B cell (primary cell): ENCODE measurements around the gene PCDHGA10. TPM values are rescaled to one million over a fixed set of nuclear protein-coding genes. Genes with fewer than 3 reads are reported as not detected.

Experiments used
- ATAC-seq: fragments of 200-7000 bp; cut with Tn5 transposase; one replicate; pipeline ENCODE4 v1.10.0; 2021; ENCODE audit warnings: low read depth, mild to moderate bottlenecking, moderate number of reproducible peaks, moderate library complexity
- CTCF ChIA-PET: fragments of 350-600 bp; sonication (Branson Sonifier 250); formaldehyde crosslinking; loops from one replicate; lab custom pipeline; 2021; ENCODE audit warnings: antibody characterized with exemption, inconsistent platforms; lab: Charles Lee
- POLR2A ChIA-PET: fragments of 350-600 bp; sonication (Branson Sonifier 250); formaldehyde crosslinking; loops from one replicate; lab custom pipeline; 2021; ENCODE audit warnings: antibody characterized with exemption; lab: Charles Lee
- DNase-seq: peaks from one replicate; pipeline ENCODE4 v3.0.0; 2013
- H2AFZ ChIP-seq: 2 replicates; pipeline ENCODE4 v1.6.1; 2012; ENCODE audit warnings: mild to moderate bottlenecking, low read depth, low read length; ENCODE audit not compliant: insufficient read depth, poor library complexity, severe bottlenecking
- H3K27ac ChIP-seq, 2 donors: 1 replicate in 1 of 2; 2 replicates in 1 of 2; pipeline ENCODE4 v1.5.1; 2012 to 2013; ENCODE audit warnings: low read length in 2 of 2, mild to moderate bottlenecking in 2 of 2, moderate library complexity in 1 of 2
- H3K27me3 ChIP-seq, 4 experiments: fragments of 200-600 bp in 1 of 4; sonication (generic) in 1 of 4; replicated peaks in 1 of 4; 1 replicate in 2 of 4; 2 replicates in 2 of 4; pipeline versions ENCODE4 v1.6.1 to v1.7.0; 2013 to 2016; ENCODE audit warnings: low read length in 3 of 4, mild to moderate bottlenecking in 2 of 4, mixed read lengths in 1 of 4, moderate library complexity in 1 of 4; ENCODE audit not compliant: insufficient read depth in 4 of 4, control insufficient read depth in 3 of 4; ENCODE audit errors: control extremely low read depth in 1 of 4
- H3K36me3 ChIP-seq, 2 experiments: replicated peaks in 1 of 2; 1 replicate in 1 of 2; 2 replicates in 1 of 2; pipeline versions ENCODE4 v1.6.1 to v1.7.1; 2013; ENCODE audit warnings: low read length in 1 of 2; ENCODE audit not compliant: insufficient read depth in 2 of 2, control insufficient read depth in 1 of 2; ENCODE audit errors: control extremely low read depth in 1 of 2, extremely low read depth in 1 of 2
- H3K4me1 ChIP-seq, 2 donors: fragments of 200-600 bp in 1 of 2; sonication (generic) in 1 of 2; 1 replicate in 1 of 2; 2 replicates in 1 of 2; pipeline versions ENCODE4 v1.5.1 to v1.6.1; 2013 to 2017; ENCODE audit warnings: low read length in 2 of 2; ENCODE audit not compliant: control insufficient read depth in 2 of 2, insufficient read depth in 2 of 2
- H3K4me2 ChIP-seq: replicated peaks from 2 replicates; pipeline ENCODE3; 2012; ENCODE audit warnings: mild to moderate bottlenecking, low read depth, low read length; ENCODE audit not compliant: poor library complexity, severe bottlenecking
- H3K4me3 ChIP-seq, 5 experiments: fragments of 200-600 bp in 1 of 5; sonication (generic) in 1 of 5; 1 replicate in 3 of 5; 2 replicates in 2 of 5; pipeline versions ENCODE4 v1.5.1 to v1.7.0; 2011 to 2016; ENCODE audit warnings: low read length in 4 of 5, mild to moderate bottlenecking in 4 of 5, low read depth in 2 of 5, control low read depth in 1 of 5, moderate library complexity in 1 of 5; ENCODE audit not compliant: insufficient read depth in 1 of 5; ENCODE audit errors: control extremely low read depth in 1 of 5, extremely low read depth in 1 of 5
- H3K79me2 ChIP-seq: fragments of 200-600 bp; sonication (generic); one replicate; pipeline ENCODE4 v1.6.0; 2016; ENCODE audit warnings: low read length; ENCODE audit not compliant: control insufficient read depth, insufficient read depth
- H3K9ac ChIP-seq: fragments of 200-600 bp; sonication (generic); 2 replicates; pipeline ENCODE4 v1.6.1; 2017; ENCODE audit warnings: mild to moderate bottlenecking, low read length, moderate library complexity
- H3K9me3 ChIP-seq, 3 donors: one replicate each; pipeline versions ENCODE4 v1.6.1 to v1.7.1; 2013; ENCODE audit warnings: low read length in 2 of 3; ENCODE audit not compliant: control insufficient read depth in 2 of 3, insufficient read depth in 1 of 3; ENCODE audit errors: control extremely low read depth in 1 of 3
- H4K20me1 ChIP-seq: 2 replicates; pipeline ENCODE4 v1.6.0; 2012; ENCODE audit warnings: mild to moderate bottlenecking, low read length; ENCODE audit not compliant: insufficient read depth, control insufficient read depth, poor library complexity, severe bottlenecking
- H3K27ac Mint-ChIP-seq: one replicate; pipeline ENCODE4 v1.8.0; 2021; ENCODE audit warnings: mixed read lengths
- H3K27me3 Mint-ChIP-seq: one replicate; pipeline ENCODE4 v1.8.0; 2021; ENCODE audit warnings: mixed read lengths
- H3K4me1 Mint-ChIP-seq: one replicate; pipeline ENCODE4 v1.8.0; 2021; ENCODE audit warnings: mixed read lengths
- H3K4me3 Mint-ChIP-seq: one replicate; pipeline ENCODE4 v1.8.0; 2021; ENCODE audit warnings: mixed read lengths
- H3K9me3 Mint-ChIP-seq: one replicate; pipeline ENCODE4 v1.8.0; 2022; ENCODE audit warnings: mixed read lengths; ENCODE audit not compliant: insufficient read depth
- EZH2 ChIP-seq: IDR thresholded peaks from 2 replicates; pipeline ENCODE4 v1.6.1; 2012; ENCODE audit warnings: borderline replicate concordance, low read depth, mild to moderate bottlenecking, moderate library complexity, low read length; ENCODE audit not compliant: insufficient read depth, poor library complexity, severe bottlenecking
- WGBS: methylation state at CpG from one replicate; pipeline ENCODE4 v1.1.5; 2013; ENCODE audit warnings: missing lambda C conversion rate; ENCODE audit not compliant: insufficient coverage; 5-methylcytosine and 5-hydroxymethylcytosine counted together
- intact Hi-C: fragments of 100-400 bp; cut with micrococcal nuclease; formaldehyde crosslinking; loops from one replicate; pipeline ENCODE4 v1.10.0; 2022
- polyA plus RNA-seq: library from polyadenylated mRNA; depleted of rRNA; stranded (reverse); fragments of >200 nt; gene quantifications from 2 replicates; pipeline ENCODE4 v1.2.3, GENCODE V29; 2012
- total RNA-seq, 2 donors: library from RNA; stranded (reverse); fragments of 120-200 nt in 1 of 2; gene quantifications; 1 replicate in 1 of 2; 2 replicates in 1 of 2; pipeline versions ENCODE4 v1.2.3 to v1.2.4, GENCODE V29; 2013 to 2022
- TF ChIP-seq, protein P1 (sequence below): fragments of 200-600 bp; IDR thresholded peaks from one replicate; pipeline ENCODE4 v1.8.0; 2022; ENCODE audit warnings: antibody characterized with exemption, mild to moderate bottlenecking

The PCDHGA10 gene
- total and polyA plus RNA-seq, 2 donors (not counting 1 experiment from before 2014, with no cell fraction given), result 0.10 to 1.9 TPM

DNA sequence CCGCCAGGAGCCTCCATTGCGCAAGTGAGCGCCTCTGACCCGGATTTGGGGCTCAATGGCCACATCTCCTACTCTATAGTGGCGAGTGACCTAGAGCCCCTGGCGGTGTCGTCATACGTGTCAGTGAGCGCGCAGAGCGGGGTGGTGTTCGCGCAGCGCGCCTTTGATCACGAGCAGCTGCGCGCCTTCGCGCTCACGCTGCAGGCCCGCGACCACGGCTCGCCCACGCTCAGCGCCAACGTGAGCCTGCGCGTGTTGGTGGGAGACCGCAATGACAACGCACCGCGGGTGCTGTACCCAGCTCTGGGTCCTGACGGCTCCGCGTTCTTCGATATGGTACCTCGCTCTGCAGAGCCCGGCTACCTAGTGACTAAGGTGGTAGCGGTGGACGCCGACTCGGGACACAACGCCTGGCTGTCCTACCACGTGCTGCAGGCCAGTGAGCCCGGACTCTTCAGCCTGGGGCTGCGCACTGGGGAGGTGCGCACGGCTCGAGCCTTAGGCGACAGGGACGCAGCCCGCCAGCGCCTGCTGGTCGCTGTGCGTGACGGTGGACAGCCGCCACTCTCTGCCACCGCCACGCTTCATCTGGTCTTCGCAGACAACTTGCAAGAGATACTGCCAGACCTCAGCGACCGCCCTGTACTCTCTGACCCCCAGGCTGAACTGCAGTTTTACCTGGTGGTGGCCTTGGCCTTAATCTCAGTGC, 3.0 kb upstream of the PCDHGA10 start:
- ChIA-PET POLR2A (interaction anchor here (0.7 kb wide), 1 partner anchor 469 kb away, joined by 5 read pairs; no protein-coding TSS in a partner anchor), CTCF (interaction anchor here (0.7 to 6.3 kb wide), 3 partner anchors 40 to 153 kb away, joined by 3 to 56 read pairs (median 3); partner anchors contain the start of gene PCDHGB3)
- H3K4me1 ChIP-seq, result peaks cover 11 to 15% of the 10 kb centered on the region in 2 donors
- peaks cover 8% of the 10 kb centered on the region for H3K9me3 Mint-ChIP-seq
- H3K36me3 ChIP-seq, result no peaks in the 10 kb centered on the region
- H3K27ac ChIP-seq, result no peak overlapping the region
- H3K9ac ChIP-seq, result no peak overlapping the region
- no peak for TF ChIP-seq EZH2
- TF ChIP-seq, protein P1, sequence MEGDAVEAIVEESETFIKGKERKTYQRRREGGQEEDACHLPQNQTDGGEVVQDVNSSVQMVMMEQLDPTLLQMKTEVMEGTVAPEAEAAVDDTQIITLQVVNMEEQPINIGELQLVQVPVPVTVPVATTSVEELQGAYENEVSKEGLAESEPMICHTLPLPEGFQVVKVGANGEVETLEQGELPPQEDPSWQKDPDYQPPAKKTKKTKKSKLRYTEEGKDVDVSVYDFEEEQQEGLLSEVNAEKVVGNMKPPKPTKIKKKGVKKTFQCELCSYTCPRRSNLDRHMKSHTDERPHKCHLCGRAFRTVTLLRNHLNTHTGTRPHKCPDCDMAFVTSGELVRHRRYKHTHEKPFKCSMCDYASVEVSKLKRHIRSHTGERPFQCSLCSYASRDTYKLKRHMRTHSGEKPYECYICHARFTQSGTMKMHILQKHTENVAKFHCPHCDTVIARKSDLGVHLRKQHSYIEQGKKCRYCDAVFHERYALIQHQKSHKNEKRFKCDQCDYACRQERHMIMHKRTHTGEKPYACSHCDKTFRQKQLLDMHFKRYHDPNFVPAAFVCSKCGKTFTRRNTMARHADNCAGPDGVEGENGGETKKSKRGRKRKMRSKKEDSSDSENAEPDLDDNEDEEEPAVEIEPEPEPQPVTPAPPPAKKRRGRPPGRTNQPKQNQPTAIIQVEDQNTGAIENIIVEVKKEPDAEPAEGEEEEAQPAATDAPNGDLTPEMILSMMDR, result no peak
- H4K20me1 ChIP-seq, result no peaks in the 10 kb centered on the region
- H3K27ac Mint-ChIP-seq, result no peak overlapping the region
- 46% methylated on average over 64 of the region's 64 CpGs for WGBS
- intact Hi-C loops, result loop anchor here (10.0 kb wide), 1 partner anchor 85 kb away; the partner anchor contains the start of gene TAF7
- H3K79me2 ChIP-seq, result no peaks in the 10 kb centered on the region
- peaks cover 63% of the 10 kb centered on the region for H3K27me3 Mint-ChIP-seq
- H3K9me3 ChIP-seq, result peaks cover 0 to 59% (median 20%) of the 10 kb centered on the region in 3 donors
- H3K4me3 ChIP-seq, result no peak overlapping the region
- H3K4me2 ChIP-seq, result no peak overlapping the region
- peaks cover 0 to 75% (median 55%) of the 10 kb centered on the region in 4 experiments for H3K27me3 ChIP-seq
- no peak overlapping the region for H3K4me3 Mint-ChIP-seq
- H3K4me1 Mint-ChIP-seq, result peaks cover 16% of the 10 kb centered on the region
- ATAC-seq, result no peak
- H2AFZ ChIP-seq, result no peak overlapping the region
- no peak for DNase-seq

DNA sequence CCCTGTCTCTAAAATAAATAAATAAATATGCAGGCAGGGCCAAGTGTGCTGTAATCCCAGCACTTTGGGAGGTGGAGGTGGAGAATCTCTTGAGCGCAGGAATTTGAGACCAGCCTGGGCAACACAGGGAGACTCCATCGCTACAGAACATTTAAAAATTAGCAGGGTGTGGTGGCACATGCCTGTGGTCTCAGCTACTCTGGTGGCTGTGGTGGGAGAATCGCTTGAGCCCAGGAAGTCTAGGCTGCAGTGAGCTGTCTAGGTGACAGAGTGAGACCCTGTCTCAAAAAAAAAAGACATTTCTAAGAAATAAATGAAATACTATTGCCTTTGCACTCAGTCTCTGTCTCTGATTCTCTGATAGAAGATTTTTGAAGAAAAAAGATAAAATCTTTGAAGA, 1.2 kb upstream of the PCDHGA10 start:
- Histone ChIP-seq H3K9ac (no peak overlapping the region), H3K9me3 (peaks cover 0 to 54% (median 20%) of the 10 kb centered on the region in 3 donors), H3K79me2 (no peaks in the 10 kb centered on the region), H2AFZ (no peak overlapping the region), H3K4me2 (no peak overlapping the region), H3K36me3 (no peaks in the 10 kb centered on the region), H4K20me1 (no peaks in the 10 kb centered on the region), H3K27ac (no peak overlapping the region), H3K27me3 (peaks cover 0 to 70% (median 56%) of the 10 kb centered on the region in 4 experiments), H3K4me1 (peaks cover 11 to 15% of the 10 kb centered on the region in 2 donors), H3K4me3 (no peak overlapping the region)
- Mint-ChIP-seq H3K9me3 (peaks cover 8% of the 10 kb centered on the region), H3K4me3 (no peak overlapping the region), H3K27me3 (peaks cover 63% of the 10 kb centered on the region), H3K27ac (no peak overlapping the region), H3K4me1 (peaks cover 16% of the 10 kb centered on the region)
- intact Hi-C loops, result loop anchor here (10.0 kb wide), 1 partner anchor 87 kb away; the partner anchor contains the start of gene TAF7
- WGBS, result 95% methylated on average over 2 of the region's 3 CpGs
- TF ChIP-seq, protein P1, result no peak
- ChIA-PET CTCF (interaction anchor here (1.1 to 6.3 kb wide), 5 partner anchors 19 to 152 kb away, joined by 3 to 56 read pairs (median 24); partner anchors contain the start of gene PCDHGA12), POLR2A (interaction anchor here (1.0 kb wide), 1 partner anchor 152 kb away, joined by 3 read pairs; no protein-coding TSS in a partner anchor)
- DNase-seq (no peak), ATAC-seq (no peak)
